Peyer's patch (tissue), 4 donors: ENCODE measurements around the gene POU2F2. TPM values are rescaled to one million over a fixed set of nuclear protein-coding genes. Genes with fewer than 3 reads are reported as not detected.

Experiments used
- DNase-seq, 3 donors: peaks; one replicate each; pipeline ENCODE4 v3.0.0-alpha.2; 2017 to 2019
- H3K27ac ChIP-seq, 4 donors: fragments of 200-600 bp; sonication (generic); one replicate each; pipeline ENCODE4 v1.5.1; 2016 to 2019
- H3K27me3 ChIP-seq, 2 donors: fragments of 200-600 bp; sonication (generic); one replicate each; pipeline ENCODE4 v1.5.1; 2019
- H3K36me3 ChIP-seq, 3 donors: fragments of 200-600 bp; sonication (generic); one replicate each; pipeline ENCODE4 v1.5.1; 2016 to 2019
- H3K4me1 ChIP-seq, 4 donors: fragments of 200-600 bp; sonication (generic); one replicate each; pipeline ENCODE4 v1.5.1; 2016 to 2019
- H3K4me3 ChIP-seq, 4 donors: fragments of 200-600 bp; sonication (generic); 1 replicate in 3 of 4; 2 replicates in 1 of 4; pipeline ENCODE4 v1.5.1; 2016 to 2019; ENCODE audit warnings: mild to moderate bottlenecking in 1 of 4
- H3K9me3 ChIP-seq, 4 donors: fragments of 200-600 bp; sonication (generic); one replicate each; pipeline ENCODE4 v1.5.1; 2016 to 2019; ENCODE audit warnings: mild to moderate bottlenecking in 1 of 4
- CTCF ChIP-seq, 6 experiments: fragments of 450-650 bp in 4 of 6; fragments of 200-600 bp in 2 of 6; sonication (generic) in 1 of 6; IDR thresholded peaks; one replicate each; pipeline ENCODE4 v1.5.1; 2017 to 2019; ENCODE audit warnings: antibody characterized with exemption in 6 of 6, mild to moderate bottlenecking in 3 of 6, moderate library complexity in 1 of 6
- POLR2A ChIP-seq, 2 donors: fragments of 450-650 bp; IDR thresholded peaks; one replicate each; pipeline ENCODE4 v1.5.1; 2017; ENCODE audit warnings: antibody characterized with exemption in 2 of 2, mild to moderate bottlenecking in 2 of 2, moderate library complexity in 2 of 2
- total RNA-seq, 4 donors: library from RNA; depleted of rRNA; stranded (reverse); fragments of >200 nt; gene quantifications; one replicate each; pipeline ENCODE4 v1.1.0, GENCODE V29; 2016

POU2F2 gene
- total RNA-seq, 4 donors from 2014 or later: 0.88 to 30.5 (median 3.2) TPM

GRCh38 chr19:42096255-42096837 lies 35.9 kb downstream of the POU2F2 start:
- Histone ChIP-seq H3K4me3 (no peak overlapping the region), H3K4me1 (peaks cover 0 to 12% (median 3%) of the 10 kb centered on the region in 4 donors), H3K27ac (no peak overlapping the region)

GRCh38 chr19:42095814-42096230 lies 36.4 kb downstream of the POU2F2 start:
- TF ChIP-seq CTCF (IDR thresholded peaks at IDR 0.05) (no peak), POLR2A (IDR thresholded peaks at IDR 0.05) (no peak)
- Histone ChIP-seq H3K36me3 (no peaks in the 10 kb centered on the region), H3K4me3 (no peak overlapping the region), H3K27me3 (no peaks in the 10 kb centered on the region), H3K4me1 (peaks cover 0 to 16% (median 5%) of the 10 kb centered on the region in 4 donors), H3K27ac (no peak overlapping the region), H3K9me3 (no peaks in the 10 kb centered on the region)
- no peak for DNase-seq

More at GRCh38 chr19:42096255-42096837, 35.9 kb downstream of the POU2F2 start:
- Histone ChIP-seq H3K27me3 (no peaks in the 10 kb centered on the region), H3K9me3 (no peaks in the 10 kb centered on the region), H3K36me3 (no peaks in the 10 kb centered on the region)
- no peak for TF ChIP-seq POLR2A (IDR thresholded peaks at IDR 0.05)
- no peak for TF ChIP-seq CTCF (IDR thresholded peaks at IDR 0.05)
- DNase-seq: no peak

GRCh38 chr19:42095142-42095813 lies 37.0 kb downstream of the POU2F2 start:
- TF ChIP-seq CTCF (IDR thresholded peaks at IDR 0.05): no peak
- TF ChIP-seq POLR2A (IDR thresholded peaks at IDR 0.05): no peak
- Histone ChIP-seq H3K4me1 (peaks cover 0 to 16% (median 5%) of the 10 kb centered on the region in 4 donors), H3K9me3 (no peaks in the 10 kb centered on the region), H3K27ac (no peak overlapping the region), H3K4me3 (no peak overlapping the region), H3K27me3 (no peaks in the 10 kb centered on the region), H3K36me3 (no peaks in the 10 kb centered on the region)
- DNase-seq: no peak

- Histone ChIP-seq H3K27me3 (no peaks in the 10 kb centered on the region), H3K9me3 (no peaks in the 10 kb centered on the region), H3K36me3 (no peaks in the 10 kb centered on the region), H3K4me3 (no peak overlapping the region), H3K4me1 (peaks cover 0 to 16% (median 9%) of the 10 kb centered on the region in 4 donors), H3K27ac (no peak overlapping the region)
- DNase-seq: no peak
- TF ChIP-seq CTCF (IDR thresholded peaks at IDR 0.05) (no peak), POLR2A (IDR thresholded peaks at IDR 0.05) (no peak)
Observed at GRCh38 chr19:42093926-42094325, 38.3 kb downstream of the POU2F2 start.

GRCh38 chr19:42093505-42093904 lies 38.7 kb downstream of the POU2F2 start:
- Histone ChIP-seq H3K27me3 (no peaks in the 10 kb centered on the region), H3K27ac (no peak overlapping the region), H3K36me3 (no peaks in the 10 kb centered on the region), H3K4me1 (peaks cover 0 to 18% (median 12%) of the 10 kb centered on the region in 4 donors), H3K9me3 (no peaks in the 10 kb centered on the region), H3K4me3 (no peak overlapping the region)
- TF ChIP-seq CTCF (IDR thresholded peaks at IDR 0.05) (no peak), POLR2A (IDR thresholded peaks at IDR 0.05) (no peak)
- no peak for DNase-seq
